ENCODE measurements around the gene NODAL.
A peak's percentile ranks its signal among the peaks of the same experiment; 100 is the strongest.
"Not testable (repeated sequence)": the region's sequence is repeated elsewhere in the genome, so short reads cannot be mapped to it uniquely, and the experiment has no call there.

The NODAL gene

GRCh38 chr10:70441161-70441894 lies at the start of gene NODAL:
TSS of gene NODAL (minus strand) at chr10:70441681. CDS start at chr10:70441667, 14 bp downstream.
- DNase-seq (ENCODE audit: low spot score): no peak

- peak; percentile 38 for DNase-seq (ENCODE audit: low spot score)
These were observed 48.7 kb upstream of the NODAL start for GRCh38 chr10:70490142-70490541.

- no peak for DNase-seq (ENCODE audit: low spot score)
These were observed 46.3 kb upstream of the NODAL start for GRCh38 chr10:70487824-70488223.

- DNase-seq (ENCODE audit: low spot score): not testable (repeated sequence)
These were observed 42.4 kb upstream of the NODAL start for GRCh38 chr10:70483872-70484271.

- no peak for DNase-seq (ENCODE audit: low spot score)
These were observed 41.7 kb upstream of the NODAL start for GRCh38 chr10:70482982-70483760.

GRCh38 chr10:70481831-70482530 lies 40.5 kb upstream of the NODAL start:
- no peak for DNase-seq (ENCODE audit: low spot score)

- no peak for DNase-seq (ENCODE audit: low spot score)
These were observed 39.6 kb upstream of the NODAL start for GRCh38 chr10:70481105-70481504.

GRCh38 chr10:70480239-70480861 lies 38.9 kb upstream of the NODAL start:
- peak; percentile 50 for DNase-seq (ENCODE audit: low spot score)

- no peak for DNase-seq (ENCODE audit: low spot score)
These were observed 38.3 kb upstream of the NODAL start for GRCh38 chr10:70479626-70480238.

- peak; percentile 16 for DNase-seq (ENCODE audit: low spot score)
These were observed 37.7 kb upstream of the NODAL start for GRCh38 chr10:70479165-70479581.

GRCh38 chr10:70478191-70479164 lies 37.0 kb upstream of the NODAL start, which contains the start of gene PALD1:
TSS of gene PALD1 (plus strand) at chr10:70478767. CDS start at chr10:70525952, 47,185 bp downstream.
- DNase-seq (ENCODE audit: low spot score): peak; percentile 35

- DNase-seq (ENCODE audit: low spot score): peak; percentile 35
These were observed 36.2 kb upstream of the NODAL start for GRCh38 chr10:70477661-70478162.

GRCh38 chr10:70476249-70477035 lies 35.0 kb upstream of the NODAL start:
- no peak for DNase-seq (ENCODE audit: low spot score)

- DNase-seq (ENCODE audit: low spot score): no peak
These were observed 34.2 kb upstream of the NODAL start for GRCh38 chr10:70475661-70476060.

- DNase-seq (ENCODE audit: low spot score): no peak
These were observed 33.3 kb upstream of the NODAL start for GRCh38 chr10:70474780-70475179.

- no peak for DNase-seq (ENCODE audit: low spot score)
These were observed 31.4 kb upstream of the NODAL start for GRCh38 chr10:70472799-70473454.

- no peak for DNase-seq (ENCODE audit: low spot score)
These were observed 25.5 kb upstream of the NODAL start for GRCh38 chr10:70466951-70467350.

GRCh38 chr10:70465832-70466231 lies 24.4 kb upstream of the NODAL start:
- DNase-seq (ENCODE audit: low spot score): no peak

- no peak for DNase-seq (ENCODE audit: low spot score)
These were observed 23.8 kb upstream of the NODAL start for GRCh38 chr10:70465278-70465677.

Data from NAMALWA (cell line).